HepG2 (cell line): ENCODE results near the gene THOC2. TPM values are rescaled to one million over a fixed set of nuclear protein-coding genes. Genes with fewer than 3 reads are reported as not detected.

Experiments used
- ATAC-seq: fragments of 200-7000 bp; cut with Tn5 transposase; 3 replicates; pipeline ENCODE4 v1.9.1; 2020; ENCODE audit warnings: mild to moderate bottlenecking, moderate library complexity
- BruUV-seq: library from RNA; stranded (reverse); fragments of 400-500 nt; replicated peaks from 2 replicates; lab custom pipeline; 2021; lab: Mats Ljungman, UMichigan
- CTCF ChIA-PET: fragments of 300-600 bp; formaldehyde crosslinking; extraction: SDS; loops from one replicate; lab custom pipeline; 2021; ENCODE audit warnings: low total read pairs, inconsistent platforms, low intra/inter-chr PET ratio; lab: Yijun Ruan, JAX
- POLR2A ChIA-PET: fragments of 350-600 bp; sonication (Branson Sonifier 250); formaldehyde crosslinking; loops from one replicate; lab custom pipeline; 2020; ENCODE audit warnings: antibody characterized with exemption, inconsistent platforms; lab: Yijun Ruan, JAX
- DNase-seq: peaks from one replicate; pipeline ENCODE4 v3.0.0-alpha.2; 2015; ENCODE audit warnings: low spot score
- FAIRE-seq: peaks from 3 replicates; lab custom pipeline; 2011; peaks lifted over from hg19 to GRCh38; lab: Jason Lieb, UNC
- H2AFZ ChIP-seq: one replicate; pipeline ENCODE4 v1.6.1; 2011; ENCODE audit warnings: low read length, inconsistent platforms
- H3K27ac ChIP-seq: fragments of 300-600 bp; 3 replicates; pipeline ENCODE4 v1.8.0; 2011; ENCODE audit warnings: mixed run types, mild to moderate bottlenecking, mixed read lengths, low read length, inconsistent platforms; ENCODE audit not compliant: insufficient read depth; ENCODE audit errors: extremely low read length
- H3K27me3 ChIP-seq, 2 experiments: fragments of 200-600 bp in 1 of 2; 2 replicates in 1 of 2; 3 replicates in 1 of 2; pipeline versions ENCODE4 v1.6.0 to v1.8.0; 2011; ENCODE audit warnings: low read length in 2 of 2, mild to moderate bottlenecking in 2 of 2, moderate library complexity in 2 of 2, inconsistent platforms in 1 of 2; ENCODE audit not compliant: insufficient read depth in 2 of 2, control insufficient read depth in 1 of 2
- H3K36me3 ChIP-seq, 2 experiments: fragments of 200-600 bp in 1 of 2; replicated peaks in 1 of 2; 2 replicates in 1 of 2; 3 replicates in 1 of 2; pipeline versions ENCODE4 v1.5.1 to v1.8.0; 2011; ENCODE audit warnings: low read length in 2 of 2, inconsistent platforms in 1 of 2; ENCODE audit not compliant: insufficient read depth in 2 of 2, control insufficient read depth in 1 of 2
- H3K4me1 ChIP-seq: 2 replicates; pipeline ENCODE4 v1.5.1; 2012; ENCODE audit warnings: low read length, inconsistent platforms; ENCODE audit not compliant: insufficient read depth
- H3K4me2 ChIP-seq: 2 replicates; pipeline ENCODE4 v1.6.0; 2011; ENCODE audit warnings: low read depth, low read length, inconsistent platforms
- H3K4me3 ChIP-seq, 3 experiments: fragments of 200-600 bp in 1 of 3; sonication (generic), shearing (Covaris generic) in 1 of 3; replicated peaks in 1 of 3; 2 replicates each; pipeline ENCODE4 v1.5.1; 2011 to 2016; ENCODE audit warnings: low read length in 3 of 3, inconsistent platforms in 2 of 3, low read depth in 2 of 3, mild to moderate bottlenecking in 2 of 3, control low read depth in 1 of 3, mixed read lengths in 1 of 3; ENCODE audit not compliant: insufficient read depth in 1 of 3
- H3K79me2 ChIP-seq: one replicate; pipeline ENCODE4 v1.6.1; 2011; ENCODE audit warnings: low read length, inconsistent platforms; ENCODE audit not compliant: insufficient read depth
- H3K9ac ChIP-seq: 2 replicates; pipeline ENCODE4 v1.6.0; 2011; ENCODE audit warnings: mild to moderate bottlenecking, low read depth, low read length, inconsistent platforms; ENCODE audit not compliant: insufficient read depth
- H3K9me3 ChIP-seq: 2 replicates; pipeline ENCODE4 v1.5.1; 2012; ENCODE audit warnings: mild to moderate bottlenecking, low read length
- H4K20me1 ChIP-seq: 2 replicates; pipeline ENCODE4 v1.6.0; 2011; ENCODE audit warnings: inconsistent platforms, mild to moderate bottlenecking, low read length, moderate library complexity; ENCODE audit not compliant: insufficient read depth
- ATRX ChIP-seq: sonication (generic); formaldehyde crosslinking; IDR thresholded peaks from 2 replicates; pipeline ENCODE4 v1.4.0; 2020; ENCODE audit warnings: missing genetic modification reagents, borderline replicate concordance
- GMEB2 ChIP-seq: IDR thresholded peaks from 2 replicates; pipeline ENCODE4 v1.6.1; 2016; ENCODE audit warnings: missing biosample characterization, missing genetic modification reagents, low read depth
- HNF4A ChIP-seq: sonication (generic); formaldehyde crosslinking; IDR thresholded peaks from 2 replicates; pipeline ENCODE4 v1.4.0; 2020; ENCODE audit warnings: missing genetic modification reagents
- HOXA3 ChIP-seq: sonication (generic); formaldehyde crosslinking; IDR thresholded peaks from 2 replicates; pipeline ENCODE4 v1.5.0; 2020; ENCODE audit warnings: missing genetic modification reagents
- MEF2D ChIP-seq: sonication (generic); formaldehyde crosslinking; IDR thresholded peaks from 2 replicates; pipeline ENCODE4 v1.5.1; 2020; ENCODE audit warnings: mild to moderate bottlenecking, missing genetic modification reagents
- PCBP1 ChIP-seq: fragments of 200-400 bp; formaldehyde crosslinking; IDR thresholded peaks from 2 replicates; pipeline ENCODE4 v1.6.1; 2017; ENCODE audit warnings: mild to moderate bottlenecking, low read depth, low read length, borderline replicate concordance
- RFXAP ChIP-seq: sonication (generic); formaldehyde crosslinking; IDR thresholded peaks from 2 replicates; pipeline ENCODE4 v1.4.0; 2020; ENCODE audit warnings: missing genetic modification reagents, borderline replicate concordance
- ZMYM2 ChIP-seq: sonication (generic); formaldehyde crosslinking; IDR thresholded peaks from 2 replicates; pipeline ENCODE4 v1.8.0; 2022; ENCODE audit warnings: mild to moderate bottlenecking, missing genetic modification reagents
- ZNF580 ChIP-seq: IDR thresholded peaks from 2 replicates; pipeline ENCODE4 v1.6.1; 2016; ENCODE audit warnings: low read depth, borderline replicate concordance
- WGBS: methylation state at CpG from one replicate; pipeline ENCODE4 v1.1.6; 2017; ENCODE audit warnings: low lambda C conversion rate; 5-methylcytosine and 5-hydroxymethylcytosine counted together
- in situ Hi-C: cut with HindIII; loops from 2 replicates; pipeline ENCODE4 v1.10.0; 2017; ENCODE audit warnings: low pct_unique_long_range_greater_than_20kb; ENCODE audit not compliant: extremely low pct_ligation_motif_present
- intact Hi-C: fragments of 100-400 bp; cut with micrococcal nuclease; formaldehyde crosslinking; loops from one replicate; pipeline ENCODE4 v1.10.0; 2022; ENCODE audit not compliant: unreplicated experiment
- polyA plus RNA-seq, 8 experiments: library from polyadenylated mRNA; depleted of rRNA in 3 of 8; stranded (reverse) in 7 of 8; unstranded in 1 of 8; fragments of >200 nt; fragmentation: Illumina TruSeq in 4 of 8; extraction: Trizol in 4 of 8; gene quantifications; 2 replicates each; pipeline versions ENCODE4 v1.2.1 to v1.2.3, GENCODE V29; 2011 to 2016; ENCODE audit warnings: low read depth in 4 of 8, missing spikeins in 1 of 8, mixed read lengths in 1 of 8; ENCODE audit not compliant: insufficient read depth in 1 of 8
- total RNA-seq, 5 experiments: library from RNA; depleted of rRNA; stranded (reverse); fragments of >200 nt; fragmentation: Illumina TruSeq; extraction: Trizol; gene quantifications; 2 replicates each; pipeline ENCODE4 v1.2.3, GENCODE V29; 2016; ENCODE audit warnings: low read depth in 1 of 5

The THOC2 gene
- total and polyA plus RNA-seq, 2 of the 13 experiments (the other 11 are each of a cell fraction or from before 2014, with no cell fraction given) = 87.1 to 101 TPM

GRCh38 chrX:123743312-123743711 is 10.5 kb upstream of the THOC2 start:
- Histone ChIP-seq H4K20me1 (no peaks in the 10 kb centered on the region), H2AFZ (no peak overlapping the region), H3K4me2 (peak overlapping the region; percentile 23; the same call in 1 of the 2 replicates), H3K4me1 (peaks cover 37% of the 10 kb centered on the region), H3K27me3 (no peaks in the 10 kb centered on the region), H3K79me2 (no peaks in the 10 kb centered on the region), H3K9ac (no peak overlapping the region), H3K36me3 (no peaks in the 10 kb centered on the region), H3K4me3 (no peak overlapping the region), H3K9me3 (no peaks in the 10 kb centered on the region), H3K27ac (no peak overlapping the region)
- intact Hi-C loops = no loop called here
- no peak for TF ChIP-seq ZNF580 (CRISPR knock-in tag)
- 0 out of 2 replicates have a peak, but pooled peaks have one; percentile 18 for TF ChIP-seq HNF4A (CRISPR knock-in tag)
- DNase-seq (no peak), ATAC-seq (peak; percentile 77), FAIRE-seq (peak; percentile 4)
- WGBS = no CpG with 5 or more reads among the region's 1 CpG
- ChIA-PET POLR2A (interaction anchor here (1.0 kb wide), 1 partner anchor 10 kb away, joined by 3 read pairs; the partner anchor contains the start of gene THOC2), CTCF (no interaction called here)
- no TSS peak for BruUV-seq
- in situ Hi-C loops = no loop called here

GRCh38 chrX:123742440-123742839 is 9.6 kb upstream of the THOC2 start:
- WGBS = 100% methylated on average over 1 of the region's 1 CpG
- FAIRE-seq = no peak
- no peak for TF ChIP-seq GMEB2 (CRISPR knock-in tag)
- TF ChIP-seq ZMYM2 (CRISPR knock-in tag) = no peak
- no peak for TF ChIP-seq ATRX (CRISPR knock-in tag)
- no peak for TF ChIP-seq HOXA3 (CRISPR knock-in tag)
- TF ChIP-seq PCBP1 = no peak
- TF ChIP-seq MEF2D (CRISPR knock-in tag) = no peak
- no peak for TF ChIP-seq RFXAP

More at GRCh38 chrX:123742440-123742839, 9.6 kb upstream of the THOC2 start:
- peaks cover 40% of the 10 kb centered on the region for H3K4me1 ChIP-seq
- no peak overlapping the region for H3K27ac ChIP-seq
- intact Hi-C loops (no loop called here), in situ Hi-C loops (no loop called here)
- no peak overlapping the region for H3K4me3 ChIP-seq
- no peaks in the 10 kb centered on the region for H4K20me1 ChIP-seq
- no peaks in the 10 kb centered on the region for H3K9me3 ChIP-seq
- no peaks in the 10 kb centered on the region for H3K79me2 ChIP-seq
- no peak overlapping the region for H3K9ac ChIP-seq
- CTCF ChIA-PET = no interaction called here
- BruUV-seq = no TSS peak
- ATAC-seq (no peak), DNase-seq (no peak)
- H2AFZ ChIP-seq = no peak overlapping the region
- H3K27me3 ChIP-seq = no peaks in the 10 kb centered on the region
- POLR2A ChIA-PET = no interaction called here
- H3K36me3 ChIP-seq = no peaks in the 10 kb centered on the region
- H3K4me2 ChIP-seq = no peak overlapping the region
